Aorta (tissue), 5 donors: ENCODE measurements around the gene ZNF555. TPM values are rescaled to one million over a fixed set of nuclear protein-coding genes. Genes with fewer than 3 reads are reported as not detected.
"Not testable (repeated sequence)": the region's sequence is repeated elsewhere in the genome, so short reads cannot be mapped to it uniquely, and the experiment has no call there.

Source experiments
- ATAC-seq: fragments of 200-7000 bp; cut with Tn5 transposase; one replicate; pipeline ENCODE4 v1.9.1; 2022; ENCODE audit warnings: moderate library complexity; ENCODE audit not compliant: low FRiP score
- DNase-seq, 2 donors: peaks; one replicate each; pipeline ENCODE4 v3.0.0-alpha.2; 2020
- H3K27ac ChIP-seq, 2 donors: one replicate each; pipeline ENCODE4 v1.5.1; 2013; ENCODE audit warnings: low read length in 2 of 2, mild to moderate bottlenecking in 2 of 2, moderate library complexity in 2 of 2, control low read depth in 1 of 2, inconsistent platforms in 1 of 2, low read depth in 1 of 2
- H3K27me3 ChIP-seq, 2 donors: one replicate each; pipeline ENCODE4 v1.6.1; 2013; ENCODE audit warnings: control low read depth in 1 of 2, low read length in 1 of 2, mild to moderate bottlenecking in 1 of 2, moderate library complexity in 1 of 2; ENCODE audit not compliant: insufficient read depth in 2 of 2, control insufficient read depth in 1 of 2
- H3K36me3 ChIP-seq, 2 donors: one replicate each; pipeline ENCODE4 v1.6.1; 2013; ENCODE audit warnings: control low read depth in 1 of 2, low read length in 1 of 2, mild to moderate bottlenecking in 1 of 2; ENCODE audit not compliant: insufficient read depth in 2 of 2, control insufficient read depth in 1 of 2
- H3K4me1 ChIP-seq, 2 donors: one replicate each; pipeline ENCODE4 v1.6.1; 2013; ENCODE audit warnings: low read length in 2 of 2, control low read depth in 1 of 2, mild to moderate bottlenecking in 1 of 2, moderate library complexity in 1 of 2; ENCODE audit not compliant: insufficient read depth in 2 of 2, control insufficient read depth in 1 of 2
- H3K4me3 ChIP-seq, 2 donors: one replicate each; pipeline ENCODE4 v1.5.1; 2013; ENCODE audit warnings: low read length in 2 of 2, control low read depth in 1 of 2, mild to moderate bottlenecking in 1 of 2
- H3K9me3 ChIP-seq: one replicate; pipeline ENCODE4 v1.6.1; 2013; ENCODE audit warnings: mild to moderate bottlenecking, low read length; ENCODE audit not compliant: control insufficient read depth
- WGBS, 2 donors: extraction: QIAGEN DNeasy Blood & Tissue Kit; methylation state at CpG; one replicate each; pipeline ENCODE4 v1.1.7; 2013; 5-methylcytosine and 5-hydroxymethylcytosine counted together
- intact Hi-C, 2 donors: fragments of 100-400 bp; cut with DNase I; formaldehyde crosslinking; loops; one replicate each; pipeline versions ENCODE4 v1.14.2 to v1.15.0; 2022
- polyA plus RNA-seq, 2 donors: library from polyadenylated mRNA; stranded (reverse); fragments of 200-250 nt; gene quantifications; one replicate each; pipeline ENCODE4 v1.2.3, GENCODE V29; 2013
- total RNA-seq, 2 donors: library from RNA; stranded (reverse); fragmentation: NEBNext Ultra II Directional; extraction: Animal tissue kit (Norgen Biotek cat#: 25700); gene quantifications; one replicate each; pipeline ENCODE4 v1.2.1, GENCODE V29; 2021
- donor health status: healthy with polysubstance abuse.
- donor health status: Bipolar disorder and iron deficiency.
- donor health status: DM: no; HTN: no; CAD: no.
- donor health status: DM: no; HTN: no; CAD: no.
- donor health status: DM: yes; HTN: yes; CAD: no.

Gene ZNF555
- total and polyA plus RNA-seq, 4 donors, result 1.8 to 9.5 (median 5.1) TPM

GRCh38 chr19:2896694-2897093 is 55.4 kb downstream of the ZNF555 start:
- H3K36me3 ChIP-seq, result no peaks in the 10 kb centered on the region
- 75 to 78% methylated on average over 8 of the region's 8 CpGs for WGBS, 2 donors
- H3K4me1 ChIP-seq, result no peaks in the 10 kb centered on the region
- no peak overlapping the region for H3K27ac ChIP-seq
- intact Hi-C loops, result no loop called here
- H3K4me3 ChIP-seq, result no peak overlapping the region
- ATAC-seq (no peak), DNase-seq (peak in 1 of 2 donors; percentile 8)
- no peaks in the 10 kb centered on the region for H3K27me3 ChIP-seq
- no peaks in the 10 kb centered on the region for H3K9me3 ChIP-seq

DNA sequence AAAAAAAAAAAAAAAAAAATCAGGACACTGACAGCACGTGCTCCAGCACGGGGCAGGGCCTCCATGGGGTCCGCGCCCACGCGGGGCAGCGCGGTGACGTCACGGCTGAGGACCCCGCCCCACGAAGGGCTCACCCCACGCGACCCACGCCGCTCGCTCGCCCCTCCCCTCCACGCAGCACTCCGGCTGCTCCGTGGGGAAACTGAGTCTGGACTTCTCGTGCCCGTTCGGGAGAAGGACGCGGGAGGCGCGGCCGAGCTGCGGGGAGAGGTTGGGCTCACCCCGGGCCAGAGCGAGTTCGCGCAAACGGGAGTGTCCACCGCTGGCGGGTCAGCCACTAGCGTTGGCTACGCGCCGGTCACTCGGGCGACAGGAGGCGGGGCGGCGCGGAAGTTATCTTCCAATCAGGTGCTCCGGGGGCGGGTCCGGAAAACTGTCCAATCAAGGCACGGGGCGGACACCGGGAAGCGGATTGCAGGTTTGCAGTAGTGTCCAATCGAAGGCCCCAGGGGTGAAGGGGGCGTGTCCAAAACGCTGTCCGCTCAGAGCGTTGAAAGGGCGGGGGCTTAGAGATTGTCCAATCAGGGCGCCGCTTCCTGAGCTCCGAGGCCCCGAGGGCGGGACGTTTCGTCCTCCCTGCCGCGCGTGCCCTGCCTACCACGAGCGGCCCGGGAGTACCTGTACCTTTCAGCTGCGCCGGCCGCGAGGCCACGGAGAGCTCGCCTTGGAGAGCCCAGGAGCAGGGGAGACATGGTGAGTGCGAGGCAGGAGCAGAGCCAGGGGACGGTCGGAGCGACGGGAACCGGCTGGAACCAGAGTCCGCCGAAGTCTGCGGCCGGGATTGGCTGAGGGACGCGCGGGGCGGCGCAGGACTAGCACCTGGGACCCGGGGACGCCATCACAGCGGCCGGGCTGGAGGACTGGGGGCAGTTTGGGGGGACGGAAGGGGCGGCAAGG is 59.3 kb downstream of the ZNF555 start, which contains the start of gene ZNF57:
Gene ZNF57, plus strand, starts transcription at position 633 of the 957 bp plus-strand sequence. Its CDS starts 118 bp downstream, at position 751.
- peak within 1 kb of the TSS; percentile 37 to 57 for H3K4me3 ChIP-seq
- no peaks in the 10 kb centered on the region for H3K36me3 ChIP-seq
- ATAC-seq, result peak; percentile 99
- DNase-seq, result peak; percentile 100
- no peaks in the 10 kb centered on the region for H3K4me1 ChIP-seq
- H3K27me3 ChIP-seq, result no peaks in the 10 kb centered on the region
- intact Hi-C loops, result loop anchor here in 1 of 2 donors (1.0 kb wide), 2 partner anchors 50 to 59 kb away; partner anchors contain the start of gene ZNF555
- H3K27ac ChIP-seq, result peak within 1 kb of the TSS in 1 of 2 donors; percentile 43
- H3K9me3 ChIP-seq, result no peaks in the 10 kb centered on the region
- WGBS, 2 donors, result 0 to 1% methylated on average over 94 to 100 of the region's 100 CpGs

DNA sequence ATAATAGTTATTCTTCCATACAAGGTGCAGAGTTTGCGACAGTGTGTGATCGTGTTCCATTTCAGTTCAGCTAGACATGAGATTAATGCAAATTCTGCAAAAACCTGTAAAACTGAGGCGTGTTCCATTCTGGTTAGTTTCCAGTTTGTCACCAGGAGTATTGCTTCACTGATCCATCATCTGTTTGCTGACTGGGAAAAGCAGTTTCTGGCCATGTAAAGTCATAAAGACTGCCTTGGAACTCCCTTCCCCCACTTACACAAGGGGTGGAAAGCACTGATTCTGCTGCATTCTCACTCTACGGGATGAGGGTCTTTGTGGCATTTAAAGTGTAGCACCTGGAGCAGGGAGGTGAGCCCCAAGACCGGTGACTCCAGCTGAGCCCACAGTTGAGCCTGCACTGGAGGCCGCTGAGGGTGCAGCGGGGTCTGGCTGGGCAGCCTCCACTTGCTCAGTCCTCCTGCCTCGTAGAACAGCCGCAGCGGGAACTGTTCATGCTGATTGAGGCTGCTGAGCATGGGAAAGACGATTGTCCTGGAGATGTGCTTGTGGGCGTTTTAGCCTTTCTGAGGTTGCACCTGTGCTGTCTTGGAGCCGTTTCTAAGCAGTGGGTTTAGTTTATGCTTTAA is 61.4 kb downstream of the ZNF555 start:
- H3K36me3 ChIP-seq, result no peaks in the 10 kb centered on the region
- DNase-seq (peak in 1 of 2 donors; percentile 56), ATAC-seq (no peak)
- no peaks in the 10 kb centered on the region for H3K9me3 ChIP-seq
- H3K4me1 ChIP-seq, result no peaks in the 10 kb centered on the region
- H3K27ac ChIP-seq, result no peak overlapping the region
- intact Hi-C loops, result no loop called here
- 83 to 90% methylated on average over 13 of the region's 13 CpGs for WGBS, 2 donors
- H3K4me3 ChIP-seq, result no peak overlapping the region
- H3K27me3 ChIP-seq, result no peaks in the 10 kb centered on the region

DNA sequence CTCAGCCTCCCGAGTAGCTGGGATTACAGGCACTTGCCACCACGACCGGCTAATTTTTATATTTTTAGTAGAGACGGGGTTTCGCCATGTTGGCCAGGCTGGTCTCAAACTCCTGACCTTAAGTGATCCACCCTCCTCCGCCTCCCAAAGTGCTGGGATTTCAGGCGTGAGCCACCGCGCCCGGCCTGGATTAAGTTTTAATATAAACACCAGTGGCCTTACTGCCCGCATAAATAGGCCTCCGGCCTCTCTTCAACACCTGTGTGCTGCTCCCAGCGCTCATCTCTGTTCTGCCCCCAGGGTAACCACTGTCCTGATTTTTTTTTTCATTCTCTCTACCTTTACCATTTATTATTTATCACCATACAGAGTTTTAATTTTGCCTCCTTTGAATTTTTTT is 62.1 kb downstream of the ZNF555 start:
- H3K27me3 ChIP-seq, H3K27ac ChIP-seq, H3K9me3 ChIP-seq, H3K4me1 ChIP-seq, H3K4me3 ChIP-seq, H3K36me3 ChIP-seq, ATAC-seq, intact Hi-C loops: not testable (repeated sequence)
- peak in 1 of 2 donors; percentile 55 for DNase-seq
- 91 to 96% methylated on average over 13 of the region's 13 CpGs for WGBS, 2 donors

- intact Hi-C loops, result no loop called here
- no peak overlapping the region for H3K4me3 ChIP-seq
- H3K36me3 ChIP-seq, result no peaks in the 10 kb centered on the region
- H3K9me3 ChIP-seq, result no peaks in the 10 kb centered on the region
- no peak overlapping the region for H3K27ac ChIP-seq
- DNase-seq, result peak in 1 of 2 donors; percentile 16
- WGBS, 2 donors, result 92% methylated on average over 11 of the region's 11 CpGs
- no peak for ATAC-seq
- H3K4me1 ChIP-seq, result no peaks in the 10 kb centered on the region
- H3K27me3 ChIP-seq, result no peaks in the 10 kb centered on the region
Measured at GRCh38 chr19:2905918-2906519, 64.7 kb downstream of the ZNF555 start.

DNA sequence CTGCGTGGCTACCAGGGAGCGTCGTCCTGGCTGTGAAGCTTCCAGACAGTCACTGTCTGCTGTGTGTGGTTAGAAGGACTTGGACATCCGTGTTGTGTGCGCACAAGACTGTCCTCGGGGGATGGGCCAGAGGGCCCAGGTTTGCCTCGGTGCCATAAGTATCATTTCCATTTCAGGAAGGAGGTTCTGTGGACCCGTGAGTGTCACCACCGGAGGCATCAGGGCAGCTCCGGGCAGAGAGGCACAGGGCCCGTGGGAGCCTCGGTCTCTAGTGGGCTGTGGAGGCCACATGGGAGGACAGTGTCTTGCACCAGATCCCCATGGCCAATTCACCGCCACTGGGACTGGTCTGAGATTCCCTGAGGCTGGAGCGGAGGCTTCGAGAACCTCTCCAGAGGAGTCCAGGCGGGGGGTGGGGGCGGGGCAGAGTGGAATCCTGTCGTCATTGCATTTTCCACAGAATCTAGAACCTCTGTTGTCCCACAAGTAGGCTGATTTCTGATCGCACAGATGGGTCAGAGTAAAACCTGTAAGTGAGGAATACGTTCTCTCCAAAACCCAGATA is 65.4 kb downstream of the ZNF555 start:
- Histone ChIP-seq H3K4me3 (no peak overlapping the region), H3K4me1 (no peaks in the 10 kb centered on the region), H3K27me3 (no peaks in the 10 kb centered on the region), H3K27ac (no peak overlapping the region), H3K36me3 (no peaks in the 10 kb centered on the region), H3K9me3 (no peaks in the 10 kb centered on the region)
- DNase-seq (no peak), ATAC-seq (no peak)
- intact Hi-C loops, result no loop called here
- WGBS, 2 donors, result 86 to 88% methylated on average over 20 of the region's 20 CpGs

Other genes starting within 250 kb of the ZNF555 start
- gene GNG7, start 138.8 kb upstream of the ZNF555 start, total RNA-seq, result 1 to 10 TPM; 2.4 to 6.0 TPM
- 1 to 10 TPM in 1 of 2 donors, under 1 TPM in 1; 0.75 to 1.7 TPM for gene GNG7, start 138.8 kb upstream of the ZNF555 start, polyA plus RNA-seq
- 1 to 10 TPM; 1.7 to 3.5 TPM for gene DIRAS1, start 120.1 kb upstream of the ZNF555 start, total RNA-seq
- gene DIRAS1, start 120.1 kb upstream of the ZNF555 start, polyA plus RNA-seq, result under 1 TPM in 1 of 2 donors, not detected in 1; 0.13 TPM
- gene SLC39A3, start 101.5 kb upstream of the ZNF555 start, total RNA-seq, result 10 to 100 TPM; 13.6 to 14.1 TPM
- 10 to 100 TPM in 1 of 2 donors, 1 to 10 TPM in 1; 6.0 to 19.6 TPM for gene SLC39A3, start 101.5 kb upstream of the ZNF555 start, polyA plus RNA-seq
- gene SGTA, start 58.2 kb upstream of the ZNF555 start, total RNA-seq, result 10 to 100 TPM; 31.5 to 32.9 TPM
- 10 to 100 TPM; 30.6 to 55.1 TPM for gene SGTA, start 58.2 kb upstream of the ZNF555 start, polyA plus RNA-seq
- 10 to 100 TPM; 26.4 to 33.2 TPM for gene THOP1, start 56.0 kb upstream of the ZNF555 start, total RNA-seq
- 10 to 100 TPM in 1 of 2 donors, 1 to 10 TPM in 1; 9.3 to 55.4 TPM for gene THOP1, start 56.0 kb upstream of the ZNF555 start, polyA plus RNA-seq
- 1 to 10 TPM; 3.4 to 6.1 TPM for gene ZNF554, start 21.6 kb upstream of the ZNF555 start, total RNA-seq
- gene ZNF554, start 21.6 kb upstream of the ZNF555 start, polyA plus RNA-seq, result 1 to 10 TPM in 1 of 2 donors, under 1 TPM in 1; 0.38 to 4.4 TPM
- under 1 TPM in 1 of 2 donors, not detected in 1; 0.16 TPM for gene ZNF556, start 25.9 kb downstream of the ZNF555 start, total RNA-seq
- gene ZNF556, start 25.9 kb downstream of the ZNF555 start, polyA plus RNA-seq, result not detected
- 1 to 10 TPM; 2.7 to 4.1 TPM for gene ZNF57, start 59.5 kb downstream of the ZNF555 start, total RNA-seq
- 1 to 10 TPM; 2.5 to 3.3 TPM for gene ZNF57, start 59.5 kb downstream of the ZNF555 start, polyA plus RNA-seq
- 1 to 10 TPM; 4.1 to 4.5 TPM for gene ZNF77, start 103.5 kb downstream of the ZNF555 start, total RNA-seq
- gene ZNF77, start 103.5 kb downstream of the ZNF555 start, polyA plus RNA-seq, result 1 to 10 TPM; 1.3 to 3.1 TPM
- 1 to 10 TPM in 1 of 2 donors, under 1 TPM in 1; 0.65 to 3.5 TPM for gene TLE6, start 136.1 kb downstream of the ZNF555 start, total RNA-seq
- 10 to 100 TPM in 1 of 2 donors, 1 to 10 TPM in 1; 4.0 to 12.0 TPM for gene TLE6, start 136.1 kb downstream of the ZNF555 start, polyA plus RNA-seq
- gene TLE2, start 187.8 kb downstream of the ZNF555 start, total RNA-seq, result 10 to 100 TPM; 32.9 to 54.8 TPM
- gene TLE2, start 187.8 kb downstream of the ZNF555 start, polyA plus RNA-seq, result 100 to 1,000 TPM in 1 of 2 donors, 10 to 100 TPM in 1; 32.7 to 127 TPM
- gene TLE5, start 221.0 kb downstream of the ZNF555 start, total RNA-seq, result 100 to 1,000 TPM; 305 to 374 TPM
- 100 to 1,000 TPM; 598 to 642 TPM for gene TLE5, start 221.0 kb downstream of the ZNF555 start, polyA plus RNA-seq